ENCODE measurements around the gene ZNF791. TPM values are rescaled to one million over a fixed set of nuclear protein-coding genes. Genes with fewer than 3 reads are reported as not detected.
"Not testable (repeated sequence)": the region's sequence is repeated elsewhere in the genome, so short reads cannot be mapped to it uniquely, and the experiment has no call there.

ZNF791 gene
- 10.2 and 11.0 TPM in 2 replicates for polyA plus RNA-seq
- 41.4 and 52.6 TPM in 2 replicates for polyA minus RNA-seq

DNA sequence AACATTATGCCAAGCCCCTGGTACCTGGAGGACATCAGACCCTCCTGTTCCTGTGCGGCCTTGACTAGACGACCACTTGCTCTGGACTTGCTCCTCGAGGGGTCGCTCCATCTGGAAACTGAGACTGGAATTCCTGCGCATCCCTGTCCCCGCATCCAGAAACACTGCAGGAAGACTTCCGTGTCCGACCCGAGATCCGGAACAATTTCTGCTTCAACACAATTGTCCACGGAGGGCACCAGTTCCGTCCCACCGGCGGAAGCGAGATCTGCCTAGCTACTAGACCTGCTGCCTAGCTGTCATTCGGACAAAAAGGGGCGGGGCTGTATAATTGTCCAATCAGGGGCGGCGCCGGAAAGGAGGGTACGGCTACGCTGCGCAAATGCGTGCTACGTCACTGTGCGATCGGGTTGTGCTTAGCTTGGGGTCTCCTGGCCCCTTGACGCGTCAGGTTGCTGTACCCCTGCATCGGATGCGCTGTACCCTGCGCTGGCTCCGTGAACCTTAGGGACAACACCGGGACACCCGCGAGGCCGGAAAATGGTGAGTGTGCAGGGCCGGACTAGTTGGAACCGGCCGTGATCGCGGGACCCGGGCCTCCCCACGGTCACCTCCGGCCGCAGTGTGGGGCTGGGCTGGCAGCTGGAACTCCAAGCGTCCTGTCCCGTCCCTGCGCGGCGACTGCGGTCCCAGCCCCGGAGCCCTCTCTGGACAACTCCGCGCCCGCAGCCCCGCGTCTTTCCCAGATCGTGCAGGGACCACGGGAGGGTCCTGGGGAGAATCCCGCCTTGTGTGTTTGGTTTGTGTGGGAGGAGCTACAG is at the start of gene ZNF791, which contains the start of gene ZNF490:
Gene ZNF791 (plus strand): TSS at position 381 of the 821 bp plus-strand sequence. CDS start 160 bp downstream, at position 541.
Gene ZNF490 (minus strand): TSS at position 274 of the 821 bp plus-strand sequence. CDS start 133 bp downstream, at position 141.
- peaks cover 43% of the 10 kb centered on the region for H3K79me2 ChIP-seq (replicated peaks; ENCODE audit: insufficient read depth, low read length)
- TF ChIP-seq EP300 (conservative IDR thresholded peaks at IDR 0.05; ENCODE audit: poor library complexity, severe bottlenecking), result peak; percentile 85
- TF ChIP-seq, protein P1, sequence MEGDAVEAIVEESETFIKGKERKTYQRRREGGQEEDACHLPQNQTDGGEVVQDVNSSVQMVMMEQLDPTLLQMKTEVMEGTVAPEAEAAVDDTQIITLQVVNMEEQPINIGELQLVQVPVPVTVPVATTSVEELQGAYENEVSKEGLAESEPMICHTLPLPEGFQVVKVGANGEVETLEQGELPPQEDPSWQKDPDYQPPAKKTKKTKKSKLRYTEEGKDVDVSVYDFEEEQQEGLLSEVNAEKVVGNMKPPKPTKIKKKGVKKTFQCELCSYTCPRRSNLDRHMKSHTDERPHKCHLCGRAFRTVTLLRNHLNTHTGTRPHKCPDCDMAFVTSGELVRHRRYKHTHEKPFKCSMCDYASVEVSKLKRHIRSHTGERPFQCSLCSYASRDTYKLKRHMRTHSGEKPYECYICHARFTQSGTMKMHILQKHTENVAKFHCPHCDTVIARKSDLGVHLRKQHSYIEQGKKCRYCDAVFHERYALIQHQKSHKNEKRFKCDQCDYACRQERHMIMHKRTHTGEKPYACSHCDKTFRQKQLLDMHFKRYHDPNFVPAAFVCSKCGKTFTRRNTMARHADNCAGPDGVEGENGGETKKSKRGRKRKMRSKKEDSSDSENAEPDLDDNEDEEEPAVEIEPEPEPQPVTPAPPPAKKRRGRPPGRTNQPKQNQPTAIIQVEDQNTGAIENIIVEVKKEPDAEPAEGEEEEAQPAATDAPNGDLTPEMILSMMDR (IDR thresholded peaks at IDR 0.05; ENCODE audit: poor library complexity, severe bottlenecking), result peak; percentile 69
- TF ChIP-seq POLR2AphosphoS5 (IDR thresholded peaks at IDR 0.05), result peak; percentile 99
- peak; percentile 67 for TF ChIP-seq MXI1 (conservative IDR thresholded peaks at IDR 0.05; ENCODE audit: poor library complexity, severe bottlenecking)
- TF ChIP-seq, protein P2, sequence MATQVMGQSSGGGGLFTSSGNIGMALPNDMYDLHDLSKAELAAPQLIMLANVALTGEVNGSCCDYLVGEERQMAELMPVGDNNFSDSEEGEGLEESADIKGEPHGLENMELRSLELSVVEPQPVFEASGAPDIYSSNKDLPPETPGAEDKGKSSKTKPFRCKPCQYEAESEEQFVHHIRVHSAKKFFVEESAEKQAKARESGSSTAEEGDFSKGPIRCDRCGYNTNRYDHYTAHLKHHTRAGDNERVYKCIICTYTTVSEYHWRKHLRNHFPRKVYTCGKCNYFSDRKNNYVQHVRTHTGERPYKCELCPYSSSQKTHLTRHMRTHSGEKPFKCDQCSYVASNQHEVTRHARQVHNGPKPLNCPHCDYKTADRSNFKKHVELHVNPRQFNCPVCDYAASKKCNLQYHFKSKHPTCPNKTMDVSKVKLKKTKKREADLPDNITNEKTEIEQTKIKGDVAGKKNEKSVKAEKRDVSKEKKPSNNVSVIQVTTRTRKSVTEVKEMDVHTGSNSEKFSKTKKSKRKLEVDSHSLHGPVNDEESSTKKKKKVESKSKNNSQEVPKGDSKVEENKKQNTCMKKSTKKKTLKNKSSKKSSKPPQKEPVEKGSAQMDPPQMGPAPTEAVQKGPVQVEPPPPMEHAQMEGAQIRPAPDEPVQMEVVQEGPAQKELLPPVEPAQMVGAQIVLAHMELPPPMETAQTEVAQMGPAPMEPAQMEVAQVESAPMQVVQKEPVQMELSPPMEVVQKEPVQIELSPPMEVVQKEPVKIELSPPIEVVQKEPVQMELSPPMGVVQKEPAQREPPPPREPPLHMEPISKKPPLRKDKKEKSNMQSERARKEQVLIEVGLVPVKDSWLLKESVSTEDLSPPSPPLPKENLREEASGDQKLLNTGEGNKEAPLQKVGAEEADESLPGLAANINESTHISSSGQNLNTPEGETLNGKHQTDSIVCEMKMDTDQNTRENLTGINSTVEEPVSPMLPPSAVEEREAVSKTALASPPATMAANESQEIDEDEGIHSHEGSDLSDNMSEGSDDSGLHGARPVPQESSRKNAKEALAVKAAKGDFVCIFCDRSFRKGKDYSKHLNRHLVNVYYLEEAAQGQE (IDR thresholded peaks at IDR 0.05; ENCODE audit: borderline replicate concordance), result peak; percentile 90
- no peak for TF ChIP-seq EZH2 (IDR thresholded peaks at IDR 0.05; ENCODE audit: borderline replicate concordance, insufficient read depth, low read length, poor library complexity, severe bottlenecking)
- peak; percentile 84 for TF ChIP-seq TAF1 (IDR thresholded peaks at IDR 0.05; ENCODE audit: low read depth)
- TF ChIP-seq SMC3 (conservative IDR thresholded peaks at IDR 0.05; ENCODE audit: poor library complexity), result peak; percentile 52
- peak; percentile 53 for TF ChIP-seq RAD21 (conservative IDR thresholded peaks at IDR 0.05)

DNA sequence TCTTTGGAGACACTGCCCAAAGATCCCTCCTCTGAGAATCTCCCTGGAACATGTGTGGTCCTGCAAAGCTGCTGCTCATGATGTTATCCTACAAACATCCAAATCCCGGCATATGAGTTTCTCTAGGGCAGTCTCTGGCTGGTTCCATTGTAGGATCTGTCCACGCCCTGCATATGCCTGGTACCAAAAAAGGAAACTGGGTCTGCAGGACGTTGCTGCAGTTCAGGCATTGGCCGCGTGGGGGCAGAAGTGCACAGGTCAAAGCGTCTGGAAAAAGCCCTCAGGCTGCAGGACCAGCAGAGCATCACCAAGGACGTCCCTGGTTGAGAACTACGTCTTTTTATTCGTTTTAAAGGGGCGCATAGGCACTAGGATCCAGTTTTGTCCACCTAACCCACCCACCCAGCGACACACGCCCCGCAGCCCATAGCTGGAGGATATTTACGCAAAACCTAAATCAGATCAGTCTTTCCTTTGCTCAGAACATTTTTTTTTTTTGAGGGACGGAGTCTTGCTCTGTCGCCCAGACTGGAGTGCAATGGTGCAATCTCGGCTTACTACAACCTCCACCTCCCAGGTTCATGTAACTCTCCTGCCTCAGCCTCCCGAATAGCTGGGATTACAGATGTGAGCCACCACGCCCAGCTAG is 46.6 kb upstream of the ZNF791 start:
- H3K27me3 ChIP-seq (ENCODE audit: insufficient read depth, low read depth, low read length), result no peaks in the 10 kb centered on the region
- TF ChIP-seq, protein P1 (IDR thresholded peaks at IDR 0.05; ENCODE audit: poor library complexity, severe bottlenecking), result peak; percentile 71
- no peak for TF ChIP-seq MXI1 (conservative IDR thresholded peaks at IDR 0.05; ENCODE audit: poor library complexity, severe bottlenecking)
- TF ChIP-seq SMC3 (conservative IDR thresholded peaks at IDR 0.05; ENCODE audit: poor library complexity), result peak; percentile 64
- peak; percentile 64 for TF ChIP-seq RAD21 (conservative IDR thresholded peaks at IDR 0.05)
- no peak overlapping the region for H3K9ac ChIP-seq (ENCODE audit: low read length)
- no peaks in the 10 kb centered on the region for H3K36me3 ChIP-seq (ENCODE audit: insufficient read depth, low read length)
- no peaks in the 10 kb centered on the region for H4K20me1 ChIP-seq (ENCODE audit: insufficient read depth)
- H3K4me3 ChIP-seq (ENCODE audit: low read length), result no peak overlapping the region
- H2AFZ ChIP-seq (ENCODE audit: low read depth, low read length), result no peak overlapping the region
- no peaks in the 10 kb centered on the region for H3K9me3 ChIP-seq (ENCODE audit: low read length)
- H3F3A ChIP-seq (ENCODE audit: insufficient read depth, low read length, poor library complexity, severe bottlenecking), result no peaks in the 10 kb centered on the region
- no peaks in the 10 kb centered on the region for H3K9me2 ChIP-seq (ENCODE audit: insufficient read depth, low read length)
- no peak overlapping the region for H3K27ac ChIP-seq (ENCODE audit: low read length)
- no peak overlapping the region for H3K4me2 ChIP-seq (ENCODE audit: low read length)
- H3K79me2 ChIP-seq (replicated peaks; ENCODE audit: insufficient read depth, low read length), result no peaks in the 10 kb centered on the region

More for the DNA sequence above, at the start of gene ZNF791, which contains the start of gene ZNF490:
- peak within 1 kb of the TSS; percentile 89 for H3K4me2 ChIP-seq (ENCODE audit: low read length)
- H3K27ac ChIP-seq (ENCODE audit: low read length), result peak within 1 kb of the TSS; percentile 96
- no peaks in the 10 kb centered on the region for H3K36me3 ChIP-seq (ENCODE audit: insufficient read depth, low read length)
- peak within 1 kb of the TSS; percentile 89 for H3K4me3 ChIP-seq (ENCODE audit: low read length)
- H4K20me1 ChIP-seq (ENCODE audit: insufficient read depth), result no peaks in the 10 kb centered on the region
- no peaks in the 10 kb centered on the region for H3K9me2 ChIP-seq (ENCODE audit: insufficient read depth, low read length)
- H3K9me3 ChIP-seq (ENCODE audit: low read length), result no peaks in the 10 kb centered on the region
- H2AFZ ChIP-seq (ENCODE audit: low read depth, low read length), result peak within 1 kb of the TSS; percentile 60
- H3K27me3 ChIP-seq (ENCODE audit: insufficient read depth, low read depth, low read length), result no peaks in the 10 kb centered on the region
- H3F3A ChIP-seq (ENCODE audit: insufficient read depth, low read length, poor library complexity, severe bottlenecking), result no peaks in the 10 kb centered on the region
- peak within 1 kb of the TSS; percentile 98 for H3K9ac ChIP-seq (ENCODE audit: low read length)

DNA sequence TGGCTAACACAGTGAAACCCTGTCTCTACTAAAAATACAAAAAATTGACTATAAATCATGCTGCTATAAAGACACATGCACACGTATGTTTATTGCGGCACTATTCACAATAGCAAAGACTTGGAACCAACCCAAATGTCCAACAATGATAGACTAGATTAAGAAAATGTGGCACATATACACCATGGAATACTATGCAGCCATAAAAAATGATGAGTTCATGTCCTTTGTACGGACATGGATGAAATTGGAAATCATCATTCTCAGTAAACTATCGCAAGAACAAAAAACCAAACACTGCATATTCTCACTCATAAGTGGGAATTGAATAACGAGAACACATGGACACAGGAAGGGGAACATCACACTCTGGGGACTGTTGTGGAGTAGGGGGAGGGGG is 44.3 kb upstream of the ZNF791 start:
- not testable (repeated sequence) for H4K20me1 ChIP-seq (ENCODE audit: insufficient read depth); H3K27ac ChIP-seq (ENCODE audit: low read length); H3K4me3 ChIP-seq (ENCODE audit: low read length); H2AFZ ChIP-seq (ENCODE audit: low read depth, low read length); H3K9ac ChIP-seq (ENCODE audit: low read length); H3K9me2 ChIP-seq (ENCODE audit: insufficient read depth, low read length); H3K9me3 ChIP-seq (ENCODE audit: low read length); H3K4me2 ChIP-seq (ENCODE audit: low read length); H3K36me3 ChIP-seq (ENCODE audit: insufficient read depth, low read length); H3K27me3 ChIP-seq (ENCODE audit: insufficient read depth, low read depth, low read length); H3F3A ChIP-seq (ENCODE audit: insufficient read depth, low read length, poor library complexity, severe bottlenecking); H3K79me2 ChIP-seq (replicated peaks; ENCODE audit: insufficient read depth, low read length)

Measured in neural cell (in vitro differentiated cells).